Fibroblast of skin of right biceps (primary cell): ENCODE results near the gene PSMC3IP.
A peak's percentile ranks its signal among the peaks of the same experiment; 100 is the strongest.

Experiments used
- DNase-seq: peaks from one replicate; pipeline ENCODE4 v3.0.0-alpha.2; 2013

The PSMC3IP gene

GRCh38 chr17:42584880-42585279 lies 7.4 kb upstream of the PSMC3IP start:
- no peak for DNase-seq

GRCh38 chr17:42581744-42582270 lies 4.3 kb upstream of the PSMC3IP start:
- DNase-seq: no peak

- no peak for DNase-seq
Measured at GRCh38 chr17:42579794-42580551, 2.4 kb upstream of the PSMC3IP start.

GRCh38 chr17:42578282-42578869 lies 847 bp upstream of the PSMC3IP start:
- DNase-seq: peak; percentile 74

DNA sequence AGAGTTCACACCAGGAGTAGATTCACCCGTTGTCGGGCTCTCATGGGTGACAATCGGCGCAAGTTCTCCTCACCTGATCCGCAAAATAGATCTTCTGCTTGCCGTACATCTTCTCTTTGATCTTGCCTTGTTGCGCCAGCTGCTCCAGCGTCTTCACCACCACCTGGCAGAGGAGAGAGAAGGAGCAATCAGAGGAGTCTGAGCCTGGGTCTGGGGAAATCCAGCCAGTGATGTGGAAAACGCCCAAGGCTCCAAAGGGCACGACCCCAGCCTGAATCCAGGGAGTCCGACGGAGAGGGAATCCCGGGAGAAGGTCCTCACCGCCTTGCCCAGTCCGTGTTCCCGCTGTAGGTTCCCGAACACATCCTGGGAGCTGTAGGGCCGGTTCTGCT lies 393 bp downstream of the PSMC3IP start:
- no peak for DNase-seq

DNA sequence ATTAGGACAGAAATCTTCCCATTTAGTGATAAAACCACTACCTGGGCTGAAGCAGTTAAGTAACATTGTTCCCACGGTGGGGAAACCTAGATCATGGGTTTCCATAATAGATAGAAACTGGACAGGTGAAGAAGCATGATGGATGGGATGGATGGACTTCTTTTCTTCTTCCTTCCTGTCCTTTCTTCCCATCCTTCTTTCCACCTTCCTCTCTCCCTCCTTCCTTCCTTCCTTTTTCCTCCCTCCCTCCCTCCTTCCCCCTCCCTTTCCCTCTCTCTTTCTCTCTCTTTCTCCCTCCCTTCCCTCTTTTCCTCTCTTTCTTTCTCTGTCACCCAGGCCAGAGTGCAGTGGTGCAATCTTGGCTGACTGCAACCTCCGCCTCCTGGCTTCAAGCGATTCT lies 3.1 kb downstream of the PSMC3IP start:
- DNase-seq: no peak

DNA sequence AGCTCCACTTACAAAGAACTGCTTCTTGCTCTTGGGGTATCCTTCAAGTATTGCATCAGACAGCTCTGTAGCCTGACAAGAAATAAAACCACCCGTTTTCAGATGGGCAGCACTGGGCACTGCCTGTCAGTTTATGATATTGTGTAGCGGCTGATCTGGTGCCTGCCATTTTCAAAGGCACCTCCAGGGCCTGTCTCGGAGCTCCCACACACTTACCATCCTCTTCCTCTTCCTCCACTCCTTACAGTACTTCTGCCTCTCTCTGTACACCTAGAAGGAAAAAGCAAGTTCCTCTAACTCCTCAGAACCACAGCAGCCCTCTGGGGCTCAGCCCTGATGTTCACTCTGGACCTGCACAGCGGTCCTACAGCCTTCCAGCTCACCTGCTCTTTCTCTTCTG lies 4.4 kb downstream of the PSMC3IP start:
- DNase-seq: no peak

GRCh38 chr17:42571435-42572225 lies 5.9 kb downstream of the PSMC3IP start:
- no peak for DNase-seq

GRCh38 chr17:42568341-42569111 lies 9.0 kb downstream of the PSMC3IP start:
- DNase-seq: no peak

- DNase-seq: peak; percentile 91
Measured at GRCh38 chr17:42566883-42567573, 10.5 kb downstream of the PSMC3IP start, which contains the start of gene MLX. Gene MLX (plus strand): TSS chr17:42567100. CDS start chr17:42567125, 25 bp downstream.

DNA sequence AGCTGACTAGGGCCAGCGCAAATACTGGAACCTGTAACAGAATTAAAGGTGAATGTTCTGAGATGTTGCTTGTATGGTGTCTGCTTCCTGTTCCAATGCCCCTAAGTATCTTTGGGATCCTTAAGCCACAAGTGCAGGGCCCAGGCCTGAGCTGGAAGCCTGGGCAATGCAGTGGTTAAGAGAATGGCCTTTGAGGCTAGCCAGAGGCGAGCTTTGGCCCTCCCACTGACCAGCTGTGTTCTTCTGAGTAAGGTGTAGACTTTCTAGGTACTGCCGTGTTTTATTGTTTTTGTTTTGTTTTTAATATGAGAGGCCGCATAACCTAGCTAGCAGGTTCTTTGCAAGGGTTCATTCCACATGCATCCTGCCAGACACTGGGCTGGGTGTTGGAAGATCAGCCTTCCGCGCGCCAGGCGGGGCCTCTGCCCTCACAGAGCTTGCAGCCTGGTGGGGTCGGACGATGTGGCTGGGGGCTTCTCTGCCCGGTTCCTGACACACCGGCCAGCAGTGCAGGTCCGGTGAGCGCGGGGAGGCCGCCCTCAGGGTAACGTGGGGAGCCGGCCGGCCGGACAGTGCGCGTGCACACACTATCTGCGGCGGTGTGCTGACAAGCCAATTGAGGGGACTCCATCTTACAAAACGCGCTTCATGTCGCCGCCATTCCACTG lies 11.2 kb downstream of the PSMC3IP start:
- no peak for DNase-seq

DNA sequence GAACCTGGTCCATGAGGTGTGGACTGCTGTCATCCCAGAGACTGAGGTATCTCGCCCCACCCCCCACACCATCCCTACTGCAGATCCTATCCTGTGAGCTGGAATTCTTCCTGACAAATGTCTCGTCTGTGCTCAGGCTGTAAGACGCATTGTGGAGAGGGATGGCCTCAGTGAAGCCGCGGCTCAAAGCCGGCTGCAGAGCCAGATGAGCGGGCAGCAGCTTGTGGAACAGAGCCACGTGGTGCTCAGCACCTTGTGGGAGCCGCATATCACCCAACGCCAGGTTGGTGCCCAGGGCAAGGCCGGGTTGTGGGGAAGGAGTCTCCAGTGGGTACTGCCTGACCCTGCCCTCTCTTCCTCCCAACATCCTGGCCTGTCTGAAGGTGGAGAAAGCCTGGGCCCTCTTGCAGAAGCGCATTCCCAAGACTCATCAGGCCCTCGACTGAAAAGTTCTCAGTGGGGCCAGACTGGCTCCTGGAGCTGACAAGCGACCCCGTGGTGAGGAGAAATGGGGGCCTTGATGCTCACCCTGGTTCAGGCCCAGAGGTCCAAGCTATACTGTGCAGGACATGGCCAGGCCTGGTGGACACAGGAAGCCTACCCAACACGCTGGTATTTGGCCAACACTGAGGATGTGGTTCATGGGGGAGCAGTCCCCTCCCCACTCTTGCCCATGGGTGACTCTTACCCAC lies 11.9 kb downstream of the PSMC3IP start:
- DNase-seq: no peak

DNA sequence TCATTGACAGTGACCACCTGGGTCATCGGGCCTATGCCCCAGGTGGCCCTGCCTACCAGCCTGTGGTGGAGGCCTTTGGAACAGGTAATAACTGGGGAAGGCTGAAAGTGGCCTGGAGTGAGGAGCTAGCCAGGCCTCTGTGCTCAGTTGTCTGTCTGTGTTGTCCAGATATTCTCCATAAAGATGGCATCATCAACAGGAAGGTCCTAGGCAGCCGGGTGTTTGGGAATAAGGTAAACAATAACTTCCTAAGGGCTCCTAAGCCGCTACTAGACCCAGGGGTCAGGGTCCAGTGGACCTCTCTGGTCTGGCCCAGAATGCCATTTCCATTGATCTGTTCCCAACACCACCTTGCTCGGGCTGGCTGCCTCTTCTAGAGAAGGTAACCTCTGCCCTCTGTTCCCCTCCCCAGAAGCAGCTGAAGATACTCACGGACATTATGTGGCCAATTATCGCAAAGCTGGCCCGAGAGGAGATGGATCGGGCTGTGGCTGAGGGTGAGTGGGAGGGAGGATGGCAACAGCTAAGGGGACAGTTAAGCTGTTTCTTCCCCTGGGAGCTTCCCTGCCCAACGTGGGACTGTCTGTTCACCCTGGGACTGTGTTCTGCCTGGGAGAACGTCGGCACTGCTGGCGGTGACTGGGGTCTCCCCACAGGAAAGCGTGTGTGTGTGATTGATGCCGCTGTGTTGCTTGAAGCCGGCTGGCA lies 12.6 kb downstream of the PSMC3IP start:
- DNase-seq: no peak

DNA sequence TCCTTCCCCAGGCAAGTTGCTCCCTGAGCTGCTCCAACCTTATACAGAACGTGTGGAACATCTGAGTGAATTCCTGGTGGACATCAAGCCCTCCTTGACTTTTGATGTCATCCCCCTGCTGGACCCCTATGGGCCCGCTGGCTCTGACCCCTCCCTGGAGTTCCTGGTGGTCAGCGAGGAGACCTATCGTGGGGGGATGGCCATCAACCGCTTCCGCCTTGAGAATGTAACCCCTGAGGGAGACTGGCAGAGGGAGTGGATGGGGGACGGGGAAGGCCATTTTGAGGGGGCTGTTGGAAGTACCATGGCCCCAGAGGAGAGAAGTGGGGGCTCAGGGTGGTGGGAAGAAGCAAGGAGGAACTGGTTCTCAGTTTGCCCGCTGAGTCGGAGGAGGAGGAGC lies 13.6 kb downstream of the PSMC3IP start:
- DNase-seq: no peak

GRCh38 chr17:42563543-42563942 lies 14.0 kb downstream of the PSMC3IP start:
- DNase-seq: no peak

DNA sequence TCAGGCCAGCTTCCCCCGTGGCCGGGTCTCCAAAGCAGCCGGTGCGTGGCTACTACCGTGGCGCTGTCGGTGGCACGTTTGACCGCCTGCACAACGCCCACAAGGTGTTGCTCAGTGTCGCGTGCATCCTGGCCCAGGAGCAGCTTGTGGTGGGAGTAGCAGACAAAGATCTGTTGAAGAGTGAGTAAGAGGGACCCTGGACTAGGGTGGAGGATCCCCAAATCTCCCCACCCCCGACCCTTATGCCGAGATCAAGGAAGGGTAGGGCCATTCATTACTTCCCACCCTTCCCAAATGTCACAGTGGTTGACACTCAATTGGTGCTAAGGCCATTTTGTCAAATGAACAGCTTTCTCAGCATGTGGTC lies 14.4 kb downstream of the PSMC3IP start:
- no peak for DNase-seq

GRCh38 chr17:42562388-42563142 lies 15.0 kb downstream of the PSMC3IP start:
- DNase-seq: no peak

DNA sequence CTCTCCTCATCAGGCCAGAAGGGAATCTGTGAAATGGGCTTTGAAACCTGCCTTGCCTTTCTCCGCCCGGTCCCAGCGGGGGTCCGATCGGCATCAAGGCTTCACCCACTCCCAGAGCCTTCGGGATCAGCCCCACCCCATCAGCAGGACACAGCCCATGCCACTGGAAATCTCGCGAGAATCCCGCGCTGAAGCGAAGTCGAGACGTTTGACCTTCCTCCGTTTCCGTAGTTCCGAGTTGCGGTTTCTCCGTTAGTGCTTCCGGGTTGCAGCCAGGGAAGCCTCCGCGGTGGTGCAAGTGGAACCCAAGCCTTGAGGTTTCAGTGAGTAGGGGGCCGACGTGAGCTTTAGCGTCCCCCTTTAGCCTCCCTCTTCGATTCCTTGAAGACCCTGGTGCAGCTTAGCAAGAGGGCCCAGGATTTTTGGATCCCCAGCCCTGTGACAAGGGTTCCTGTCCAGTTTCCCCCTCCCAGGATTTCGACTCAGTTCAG lies 15.6 kb downstream of the PSMC3IP start, which contains the start of gene COASY:
COASY (plus strand) TSS at position 252 of the 491 bp plus-strand sequence. CDS start 475 bp downstream, outside the sequence.
- peak; percentile 99 for DNase-seq

DNA sequence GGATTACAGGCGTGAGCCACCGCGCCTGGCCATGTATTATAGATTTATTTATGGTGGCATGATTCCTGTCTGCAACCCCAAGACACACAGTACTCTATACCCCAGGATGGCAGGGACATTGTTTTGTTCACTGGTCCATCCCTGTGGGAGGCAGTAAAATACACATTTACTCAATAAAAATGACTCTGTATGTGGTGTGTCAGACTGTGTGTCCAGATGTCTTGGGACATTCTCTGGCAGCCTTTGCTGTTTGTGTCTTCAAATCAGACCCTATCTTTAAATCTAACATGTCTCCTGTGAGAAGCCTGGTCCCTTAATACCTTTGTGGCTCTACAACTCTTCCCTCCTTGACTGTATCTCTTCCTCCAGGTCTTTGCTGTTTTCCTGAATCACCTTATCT lies 17.3 kb downstream of the PSMC3IP start:
- no peak for DNase-seq
